Natural killer cell treated with Interleukin-12 subunit alpha and Interleukin-12 subunit beta and Interleukin-15 and Interleukin-18, amount 100 ng/mL, for 72 hours (primary cell): ENCODE results near the gene PDYN. TPM values are rescaled to one million over a fixed set of nuclear protein-coding genes. Genes with fewer than 3 reads are reported as not detected.
A peak's percentile ranks its signal among the peaks of the same experiment; 100 is the strongest.

Experiments used
- ATAC-seq, 2 donors: fragments of 150-1000 bp; cut with Tn5 transposase in 1 of 2; sonication (Bioruptor Pico), chemical (Tn5 transposase) in 1 of 2; 2 replicates each; pipeline ENCODE4 v1.10.0; 2021
- DNase-seq: peaks from one replicate; pipeline ENCODE4 v3.0.0; 2022; ENCODE audit warnings: low spot score
- H3K27ac Mint-ChIP-seq, 2 donors: 1 replicate in 1 of 2; 2 replicates in 1 of 2; pipeline ENCODE4 v1.8.0; 2022; ENCODE audit warnings: mixed read lengths in 2 of 2, mild to moderate bottlenecking in 1 of 2, moderate library complexity in 1 of 2
- H3K27me3 Mint-ChIP-seq, 2 donors: 1 replicate in 1 of 2; 2 replicates in 1 of 2; pipeline ENCODE4 v1.8.0; 2022; ENCODE audit warnings: mixed read lengths in 2 of 2
- H3K36me3 Mint-ChIP-seq: one replicate; pipeline ENCODE4 v1.8.0; 2022; ENCODE audit warnings: mixed read lengths
- H3K4me1 Mint-ChIP-seq, 2 donors: 1 replicate in 1 of 2; 2 replicates in 1 of 2; pipeline ENCODE4 v1.8.0; 2022; ENCODE audit warnings: low read depth in 2 of 2, mixed read lengths in 2 of 2, mild to moderate bottlenecking in 1 of 2
- H3K4me3 Mint-ChIP-seq: one replicate; pipeline ENCODE4 v1.8.0; 2022; ENCODE audit warnings: mixed read lengths
- H3K9me3 Mint-ChIP-seq: 2 replicates; pipeline ENCODE4 v1.8.0; 2022; ENCODE audit warnings: mixed read lengths
- total RNA-seq, 2 donors: library from RNA; stranded (reverse); gene quantifications; one replicate each; pipeline ENCODE4 v1.2.3, GENCODE V29; 2022

Gene PDYN
- total RNA-seq, 2 donors from 2014 or later = not detected

GRCh38 chr20:1952737-1953530, 40.9 kb downstream of the PDYN start:
- H3K9me3 Mint-ChIP-seq = no peaks in the 10 kb centered on the region
- H3K27me3 Mint-ChIP-seq = peaks cover 19 to 27% of the 10 kb centered on the region in 2 donors
- DNase-seq = no peak
- H3K4me3 Mint-ChIP-seq = no peak overlapping the region
- H3K4me1 Mint-ChIP-seq = no peaks in the 10 kb centered on the region
- H3K27ac Mint-ChIP-seq = no peak overlapping the region
- no peak for ATAC-seq
- no peaks in the 10 kb centered on the region for H3K36me3 Mint-ChIP-seq

GRCh38 chr20:1951436-1952115, 42.3 kb downstream of the PDYN start:
- no peaks in the 10 kb centered on the region for H3K9me3 Mint-ChIP-seq
- no peak overlapping the region for H3K27ac Mint-ChIP-seq
- no peak overlapping the region for H3K4me3 Mint-ChIP-seq
- peaks cover 27 to 28% of the 10 kb centered on the region in 2 donors for H3K27me3 Mint-ChIP-seq
- no peak for ATAC-seq
- no peaks in the 10 kb centered on the region for H3K36me3 Mint-ChIP-seq
- DNase-seq = no peak
- H3K4me1 Mint-ChIP-seq = no peaks in the 10 kb centered on the region

GRCh38 chr20:1950836-1951235, 43.0 kb downstream of the PDYN start:
- Mint-ChIP-seq H3K4me1 (no peaks in the 10 kb centered on the region), H3K4me3 (no peak overlapping the region), H3K9me3 (no peaks in the 10 kb centered on the region), H3K27ac (no peak overlapping the region), H3K36me3 (no peaks in the 10 kb centered on the region), H3K27me3 (peaks cover 28 to 29% of the 10 kb centered on the region in 2 donors)
- DNase-seq (no peak), ATAC-seq (no peak)

GRCh38 chr20:1949347-1950100, 44.3 kb downstream of the PDYN start:
- DNase-seq (no peak), ATAC-seq (no peak)
- H3K27me3 Mint-ChIP-seq = peaks cover 30 to 35% of the 10 kb centered on the region in 2 donors
- H3K36me3 Mint-ChIP-seq = no peaks in the 10 kb centered on the region
- no peaks in the 10 kb centered on the region for H3K9me3 Mint-ChIP-seq
- no peaks in the 10 kb centered on the region for H3K4me1 Mint-ChIP-seq
- no peak overlapping the region for H3K4me3 Mint-ChIP-seq
- no peak overlapping the region for H3K27ac Mint-ChIP-seq

- no peaks in the 10 kb centered on the region for H3K36me3 Mint-ChIP-seq
- H3K27ac Mint-ChIP-seq = no peak overlapping the region
- no peak overlapping the region for H3K4me3 Mint-ChIP-seq
- peaks cover 35 to 44% of the 10 kb centered on the region in 2 donors for H3K27me3 Mint-ChIP-seq
- no peaks in the 10 kb centered on the region for H3K9me3 Mint-ChIP-seq
- no peak for ATAC-seq
- DNase-seq = no peak
- no peaks in the 10 kb centered on the region for H3K4me1 Mint-ChIP-seq
Observed at GRCh38 chr20:1947535-1947846, 46.4 kb downstream of the PDYN start.

GRCh38 chr20:1946762-1947534, 46.9 kb downstream of the PDYN start:
- no peaks in the 10 kb centered on the region for H3K4me1 Mint-ChIP-seq
- no peaks in the 10 kb centered on the region for H3K36me3 Mint-ChIP-seq
- H3K9me3 Mint-ChIP-seq = no peaks in the 10 kb centered on the region
- H3K27me3 Mint-ChIP-seq = peaks cover 35 to 44% of the 10 kb centered on the region in 2 donors
- H3K27ac Mint-ChIP-seq = no peak overlapping the region
- ATAC-seq = no peak
- H3K4me3 Mint-ChIP-seq = no peak overlapping the region
- DNase-seq = no peak

GRCh38 chr20:1946442-1946761, 47.5 kb downstream of the PDYN start:
- Mint-ChIP-seq H3K27me3 (peaks cover 35 to 44% of the 10 kb centered on the region in 2 donors), H3K36me3 (no peaks in the 10 kb centered on the region)

GRCh38 chr20:1945660-1946059, 48.2 kb downstream of the PDYN start:
- Mint-ChIP-seq H3K27ac (no peak overlapping the region), H3K4me3 (no peak overlapping the region), H3K9me3 (no peaks in the 10 kb centered on the region), H3K36me3 (no peaks in the 10 kb centered on the region), H3K4me1 (no peaks in the 10 kb centered on the region), H3K27me3 (peaks cover 29 to 38% of the 10 kb centered on the region in 2 donors)
- ATAC-seq (no peak), DNase-seq (no peak)

More at GRCh38 chr20:1946442-1946761, 47.5 kb downstream of the PDYN start:
- Mint-ChIP-seq H3K4me1 (no peaks in the 10 kb centered on the region), H3K4me3 (no peak overlapping the region), H3K27ac (no peak overlapping the region), H3K9me3 (no peaks in the 10 kb centered on the region)
- ATAC-seq (no peak), DNase-seq (no peak)

GRCh38 chr20:1945134-1945618, 48.7 kb downstream of the PDYN start:
- no peak for DNase-seq
- Mint-ChIP-seq H3K9me3 (no peaks in the 10 kb centered on the region), H3K36me3 (no peaks in the 10 kb centered on the region), H3K27me3 (peaks cover 28 to 37% of the 10 kb centered on the region in 2 donors), H3K4me3 (no peak overlapping the region), H3K27ac (no peak overlapping the region), H3K4me1 (no peaks in the 10 kb centered on the region)
- peak; percentile 32 to 58 for ATAC-seq

GRCh38 chr20:1944345-1945091, 49.3 kb downstream of the PDYN start:
- DNase-seq (no peak), ATAC-seq (no peak)
- H3K27ac Mint-ChIP-seq = no peak overlapping the region
- H3K4me1 Mint-ChIP-seq = no peaks in the 10 kb centered on the region
- H3K36me3 Mint-ChIP-seq = no peaks in the 10 kb centered on the region
- H3K4me3 Mint-ChIP-seq = no peak overlapping the region
- peaks cover 27 to 37% of the 10 kb centered on the region in 2 donors for H3K27me3 Mint-ChIP-seq
- no peaks in the 10 kb centered on the region for H3K9me3 Mint-ChIP-seq

- ATAC-seq (no peak), DNase-seq (no peak)
- Mint-ChIP-seq H3K27me3 (peaks cover 22 to 31% of the 10 kb centered on the region in 2 donors), H3K9me3 (no peaks in the 10 kb centered on the region), H3K27ac (no peak overlapping the region), H3K36me3 (no peaks in the 10 kb centered on the region), H3K4me1 (no peaks in the 10 kb centered on the region), H3K4me3 (no peak overlapping the region)
Observed at GRCh38 chr20:1943275-1944002, 50.4 kb downstream of the PDYN start.

GRCh38 chr20:1942486-1943274, 51.2 kb downstream of the PDYN start:
- DNase-seq (no peak), ATAC-seq (no peak)
- Mint-ChIP-seq H3K4me1 (no peaks in the 10 kb centered on the region), H3K9me3 (no peaks in the 10 kb centered on the region), H3K27ac (no peak overlapping the region), H3K27me3 (peaks cover 17 to 25% of the 10 kb centered on the region in 2 donors), H3K36me3 (no peaks in the 10 kb centered on the region), H3K4me3 (no peak overlapping the region)
